GM21576 (cell line): ENCODE data around the gene ARL6.
A peak's percentile ranks its signal among the peaks of the same experiment; 100 is the strongest.

Experiments used
- ATAC-seq: cut with Tn5 transposase; IDR thresholded peaks from one replicate; pipeline ENCODE4 v1.9.1; 2021; ENCODE audit warnings: mild to moderate bottlenecking, moderate library complexity; ENCODE audit not compliant: unreplicated experiment

The ARL6 gene

DNA sequence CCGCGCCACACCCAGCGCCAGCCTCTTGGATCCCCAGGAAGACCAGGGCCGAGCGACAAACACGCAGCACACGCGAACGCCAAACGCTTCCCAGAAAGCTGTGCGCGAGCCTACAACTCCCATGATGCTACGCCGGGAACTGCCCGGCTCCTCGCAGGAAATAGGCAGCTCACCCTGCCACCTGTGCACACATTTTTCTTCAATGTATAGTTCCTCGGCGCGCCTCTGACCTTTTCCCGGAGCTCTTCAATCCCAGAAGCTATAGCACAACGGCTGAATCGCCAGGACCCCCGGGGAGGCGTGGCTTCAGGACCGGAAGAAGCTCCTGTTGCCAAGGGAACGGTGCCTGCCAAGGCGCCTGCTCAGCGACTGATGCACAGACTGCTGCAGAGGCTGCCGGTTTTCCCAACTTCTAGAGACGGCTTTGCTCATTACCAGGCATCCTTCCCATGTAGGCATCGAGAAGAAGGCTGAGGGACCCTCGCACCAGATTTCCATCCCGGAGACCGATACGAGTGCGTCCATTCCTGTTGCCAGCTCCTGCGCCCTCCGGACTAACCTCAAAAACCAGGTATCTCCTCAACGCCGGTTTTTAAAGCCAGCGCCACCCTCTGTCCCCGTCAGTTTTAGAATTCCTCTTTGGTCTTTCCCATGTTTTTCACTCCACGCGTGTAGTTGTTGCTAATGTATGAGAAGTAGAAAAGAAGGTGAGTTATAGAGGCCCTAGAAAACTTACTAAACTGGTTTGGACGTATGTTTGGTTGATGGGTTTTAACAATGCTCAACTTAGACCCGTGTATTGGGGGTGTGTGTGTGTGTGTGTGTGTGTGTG is at the start of gene ARL6:
TSS of gene ARL6 (plus strand) at position 352 of the 832 bp plus-strand sequence. CDS start 3,350 bp downstream, outside the sequence.
- peak; percentile 95 for ATAC-seq

GRCh38 chr3:97719156-97719821 is 45.3 kb upstream of the ARL6 start:
- ATAC-seq, result peak; percentile 92

DNA sequence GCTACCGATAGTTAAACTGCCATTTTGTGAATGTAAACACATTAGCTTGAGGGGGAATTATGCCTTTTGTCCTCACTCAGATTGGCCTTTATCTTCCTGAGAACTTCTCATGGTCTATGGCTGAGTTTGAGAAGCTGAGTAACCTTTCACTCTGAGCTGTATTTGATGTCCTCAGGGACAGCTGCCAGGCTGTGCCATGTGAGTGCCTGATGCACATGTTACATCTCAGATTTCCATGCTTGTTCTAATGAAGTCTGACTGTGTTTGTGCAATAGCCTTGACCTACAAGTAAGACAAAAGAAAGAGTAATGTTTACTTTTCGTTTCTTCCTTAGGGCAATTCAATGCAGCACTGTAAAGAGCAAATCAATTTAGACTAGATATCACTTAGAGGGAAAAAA is 44.1 kb upstream of the ARL6 start:
- ATAC-seq, result no peak

DNA sequence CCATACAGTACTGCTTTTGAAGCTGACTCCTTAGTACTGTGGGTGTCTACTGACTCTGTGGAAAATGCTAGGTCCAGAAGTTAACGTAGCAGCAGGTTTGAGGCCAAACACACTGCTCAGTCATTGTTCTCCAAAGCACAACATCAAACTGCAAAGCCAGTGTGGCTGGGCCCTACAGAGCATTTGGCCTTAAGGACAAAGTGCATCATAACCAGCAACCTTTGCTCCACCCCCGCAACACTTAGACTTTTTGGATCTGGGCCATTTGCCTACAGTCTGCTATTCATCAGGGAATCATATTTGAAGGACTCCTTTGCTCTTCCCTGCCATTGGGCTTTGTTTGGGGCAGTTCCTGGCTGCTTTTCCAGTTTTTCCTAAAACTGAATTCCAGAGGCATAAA is 43.1 kb upstream of the ARL6 start:
- ATAC-seq, result no peak

GRCh38 chr3:97736928-97737327 is 27.6 kb upstream of the ARL6 start:
- ATAC-seq, result no peak

- ATAC-seq, result no peak
Observed at GRCh38 chr3:97738761-97739160, 25.8 kb upstream of the ARL6 start.

DNA sequence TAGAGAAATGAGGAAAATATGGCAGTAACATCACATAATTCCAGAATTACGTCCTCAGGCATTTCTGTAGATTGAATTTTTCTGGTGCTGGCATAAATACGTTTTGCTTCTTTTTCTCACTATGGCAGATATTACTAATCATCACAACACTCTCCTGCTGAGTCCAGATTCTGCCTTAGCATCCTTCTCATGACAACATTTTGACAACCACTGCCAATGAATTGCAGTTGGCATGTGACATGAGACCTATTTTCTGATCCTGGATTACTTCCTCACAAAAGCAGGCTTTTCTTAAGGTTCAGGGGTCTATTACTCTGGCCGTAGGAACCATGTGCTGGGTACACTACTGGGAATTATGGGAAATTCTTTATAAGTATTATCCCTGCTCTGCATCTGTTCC is 22.5 kb upstream of the ARL6 start:
- ATAC-seq, result no peak

- no peak for ATAC-seq
Observed at GRCh38 chr3:97744289-97744688, 20.3 kb upstream of the ARL6 start.

GRCh38 chr3:97763586-97764406 is 762 bp upstream of the ARL6 start:
- ATAC-seq, result no peak

DNA sequence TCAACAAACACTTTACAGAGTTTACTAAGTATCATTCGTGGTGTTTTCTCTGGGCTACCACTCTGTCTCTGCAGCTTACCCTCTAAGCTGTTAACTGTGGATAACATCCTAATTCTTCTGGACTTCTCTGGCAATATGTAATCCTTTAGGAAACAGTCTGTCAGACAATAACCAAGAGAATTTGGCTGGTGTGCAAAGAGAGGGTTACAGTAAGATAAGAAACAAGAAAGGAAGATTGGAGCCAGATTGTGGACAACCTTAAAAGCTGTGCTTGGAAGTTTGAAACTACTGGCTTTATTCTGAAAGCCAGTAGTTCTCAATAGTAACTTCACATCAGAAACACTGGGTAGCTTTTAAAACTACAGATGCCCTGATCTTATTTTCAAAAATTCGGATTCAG is 778 bp downstream of the ARL6 start:
- ATAC-seq, result no peak

- no peak for ATAC-seq
Observed at GRCh38 chr3:97772926-97773325, 8.4 kb downstream of the ARL6 start.

DNA sequence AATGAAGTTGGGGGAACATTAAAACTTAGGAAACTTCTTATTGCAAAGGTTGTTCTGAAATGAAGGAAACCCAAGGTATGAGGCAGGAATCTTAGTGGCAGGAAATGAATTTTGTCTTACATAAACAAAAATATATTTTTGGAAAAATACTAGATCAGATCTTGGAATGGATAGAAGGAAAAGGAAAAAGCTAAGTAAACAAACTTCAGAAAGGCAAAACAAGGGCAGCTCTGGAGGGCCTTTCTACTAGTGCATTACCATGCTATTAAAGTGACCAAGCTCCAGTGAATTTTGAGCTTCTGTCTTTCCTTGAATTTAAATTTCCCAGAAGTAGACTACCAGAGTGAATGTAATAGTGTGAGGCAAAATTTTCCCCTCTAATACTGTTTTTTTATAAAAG is 13.6 kb downstream of the ARL6 start:
- ATAC-seq, result no peak

GRCh38 chr3:97793420-97794019 is 29.0 kb downstream of the ARL6 start:
- no peak for ATAC-seq

GRCh38 chr3:97795951-97796350 is 31.4 kb downstream of the ARL6 start:
- ATAC-seq, result no peak

DNA sequence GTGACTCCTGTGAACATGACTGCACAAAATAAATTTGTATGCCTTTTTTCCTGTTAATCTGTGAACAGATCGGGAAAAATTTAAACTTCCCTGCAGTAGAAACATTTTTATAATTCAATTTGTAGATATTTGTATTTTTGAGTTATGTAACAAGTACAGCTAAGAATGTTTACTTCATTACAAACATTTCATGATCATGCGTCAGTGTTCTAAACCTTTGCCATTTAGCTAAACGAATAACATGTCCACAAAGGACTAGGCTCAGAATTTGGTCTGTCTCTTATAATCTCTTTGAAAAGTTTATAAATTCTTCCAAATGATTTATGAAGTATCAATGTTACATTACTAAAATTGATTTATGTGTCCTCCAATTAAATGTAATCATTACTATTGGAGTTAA is 39.9 kb downstream of the ARL6 start:
- no peak for ATAC-seq

DNA sequence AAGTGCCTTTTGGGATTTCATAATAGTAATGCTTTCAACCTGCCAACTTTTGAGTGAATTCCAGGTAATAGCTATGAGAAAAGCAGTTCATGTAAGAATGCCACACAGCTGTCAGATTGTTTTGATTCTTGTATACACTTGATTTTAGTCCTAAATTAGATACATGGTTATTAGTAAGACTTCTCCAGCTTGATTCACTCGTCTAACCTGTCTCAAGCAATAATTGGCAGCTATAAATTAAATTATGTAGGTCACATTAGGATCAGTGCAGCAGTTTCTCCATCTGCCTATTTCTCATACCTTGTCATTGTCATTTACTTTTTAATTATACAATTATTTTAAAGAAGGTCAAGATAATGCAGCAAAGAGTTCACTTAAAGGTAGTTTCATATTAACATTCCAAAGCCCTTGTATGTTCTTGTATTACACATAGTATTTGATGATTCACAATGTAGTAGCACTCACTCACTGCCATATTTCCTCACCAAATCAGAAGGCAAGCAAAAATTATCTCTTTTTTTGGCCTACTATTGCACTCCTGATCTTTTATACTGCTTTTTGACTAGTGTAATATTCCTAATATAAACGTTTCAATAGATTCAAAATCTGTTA is 46.3 kb downstream of the ARL6 start:
- ATAC-seq, result no peak

DNA sequence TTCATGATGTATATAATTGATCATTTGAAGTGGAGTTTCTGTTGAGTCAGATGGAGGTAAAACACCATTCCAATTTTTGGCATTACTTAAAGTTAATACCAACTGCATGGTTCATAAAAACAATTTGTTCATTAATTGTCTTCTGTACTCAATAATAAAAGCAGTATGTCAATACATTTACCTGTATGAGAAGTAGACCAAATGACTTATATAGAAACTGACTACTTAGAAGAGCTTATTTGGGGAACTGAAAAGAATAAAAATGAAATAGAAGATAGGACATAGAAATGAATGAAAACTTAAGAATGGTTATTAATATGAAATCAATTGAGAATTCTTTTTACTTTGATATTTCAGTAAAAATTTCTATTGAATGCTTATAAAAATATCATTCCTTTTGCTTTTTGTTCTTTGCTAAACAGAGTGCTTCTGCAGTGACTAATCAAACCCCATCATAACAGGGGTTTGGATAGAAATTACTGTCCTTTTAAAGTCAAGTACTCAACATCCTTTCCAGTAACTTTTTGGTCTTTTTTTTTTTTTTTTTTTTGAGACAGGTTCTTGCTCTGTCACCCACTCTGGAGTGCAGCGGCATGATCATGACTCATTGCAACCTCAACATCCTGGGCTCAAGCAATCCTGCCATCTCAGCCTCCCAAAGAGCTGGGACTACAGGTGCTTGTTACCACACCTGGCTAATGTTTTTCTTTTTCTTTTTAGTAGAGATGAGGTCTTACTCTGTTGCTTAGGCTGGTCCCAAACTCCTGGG is 50.8 kb downstream of the ARL6 start:
- no peak for ATAC-seq

GRCh38 chr3:97816811-97817210 is 52.3 kb downstream of the ARL6 start:
- no peak for ATAC-seq

DNA sequence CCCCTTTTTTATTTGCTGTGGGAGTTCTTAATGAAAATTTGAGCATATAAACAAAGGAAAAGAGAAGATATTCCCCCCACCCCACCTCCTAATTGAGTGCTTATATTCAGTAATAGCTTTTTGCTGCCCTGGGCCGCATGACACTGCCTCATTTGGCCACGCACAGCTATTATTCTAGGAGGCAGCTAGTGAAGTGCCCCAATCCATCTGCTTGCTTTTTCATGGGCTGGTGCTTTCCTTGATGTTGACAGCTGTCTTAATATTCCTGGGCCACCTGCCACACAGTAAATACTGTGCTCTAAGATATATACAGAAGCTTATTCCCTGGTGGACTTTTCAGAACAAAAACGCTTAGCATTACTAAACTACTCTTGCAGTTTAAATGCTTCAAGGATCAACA is 53.4 kb downstream of the ARL6 start:
- ATAC-seq, result no peak

DNA sequence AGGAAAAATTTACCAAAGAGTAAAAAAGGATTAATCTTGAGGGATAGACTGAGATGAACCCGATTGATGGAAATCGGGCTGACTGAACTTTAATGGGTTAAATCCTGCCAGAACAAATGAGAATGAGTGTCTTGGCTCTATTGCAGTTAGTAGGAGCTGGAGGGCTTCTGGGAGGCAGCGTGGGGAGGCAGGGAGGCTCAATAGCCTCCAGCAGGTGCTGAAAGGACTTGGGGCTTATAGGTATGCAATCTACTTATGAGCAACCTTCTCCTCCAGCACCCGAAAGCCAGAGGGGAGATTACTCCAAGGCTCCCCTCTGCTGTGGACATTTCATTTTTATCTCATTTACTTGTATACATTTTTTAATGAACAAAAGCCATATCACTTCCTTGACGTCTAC is 56.2 kb downstream of the ARL6 start:
- ATAC-seq, result no peak
